LNCaP clone FGC (cell line): ENCODE data around the gene CDC45.

Source experiments
- DNase-seq: peaks from one replicate; pipeline ENCODE4 v3.0.0-alpha.2; 2011; ENCODE audit warnings: low read depth
- H3K4me3 ChIP-seq: 2 replicates; pipeline ENCODE4 v1.5.1; 2011; ENCODE audit warnings: mild to moderate bottlenecking, low read depth, low read length, control low read depth
- TF ChIP-seq, protein P1 (sequence below): IDR thresholded peaks from 2 replicates; pipeline ENCODE4 v1.5.1; 2012; ENCODE audit warnings: mild to moderate bottlenecking; ENCODE audit not compliant: control insufficient read depth, insufficient read depth; ENCODE audit errors: extremely low read depth

Gene CDC45

DNA sequence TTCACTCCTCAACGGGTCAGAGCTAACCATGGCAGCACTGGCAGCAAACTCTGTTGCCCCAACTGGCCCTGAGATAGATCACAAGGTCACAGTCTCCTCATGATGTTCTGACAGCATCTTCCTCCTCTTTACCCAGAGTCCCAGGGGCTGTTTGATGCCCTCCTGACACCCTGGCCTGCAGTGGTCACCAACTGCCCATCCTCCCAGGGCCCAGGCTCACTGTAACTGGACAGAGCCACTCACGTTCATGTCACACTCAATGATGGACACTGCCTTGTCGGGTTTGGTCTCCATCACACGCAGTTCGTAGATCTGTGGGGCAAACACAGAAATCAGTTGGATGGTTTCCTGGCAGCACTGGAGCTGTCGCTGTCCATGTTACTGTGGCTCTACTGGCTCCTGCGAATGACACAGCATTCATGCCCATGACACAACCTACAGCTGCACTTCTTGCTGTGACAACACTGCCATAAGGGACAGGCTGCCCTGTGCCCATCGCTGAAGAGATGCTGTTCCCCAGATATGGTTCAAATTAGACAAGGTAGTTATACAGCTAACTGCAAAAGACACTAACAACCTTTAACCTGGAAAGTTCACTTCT is 21.8 kb upstream of the CDC45 start:
- DNase-seq, result no peak
- no peak overlapping the region for H3K4me3 ChIP-seq
- TF ChIP-seq, protein P1, sequence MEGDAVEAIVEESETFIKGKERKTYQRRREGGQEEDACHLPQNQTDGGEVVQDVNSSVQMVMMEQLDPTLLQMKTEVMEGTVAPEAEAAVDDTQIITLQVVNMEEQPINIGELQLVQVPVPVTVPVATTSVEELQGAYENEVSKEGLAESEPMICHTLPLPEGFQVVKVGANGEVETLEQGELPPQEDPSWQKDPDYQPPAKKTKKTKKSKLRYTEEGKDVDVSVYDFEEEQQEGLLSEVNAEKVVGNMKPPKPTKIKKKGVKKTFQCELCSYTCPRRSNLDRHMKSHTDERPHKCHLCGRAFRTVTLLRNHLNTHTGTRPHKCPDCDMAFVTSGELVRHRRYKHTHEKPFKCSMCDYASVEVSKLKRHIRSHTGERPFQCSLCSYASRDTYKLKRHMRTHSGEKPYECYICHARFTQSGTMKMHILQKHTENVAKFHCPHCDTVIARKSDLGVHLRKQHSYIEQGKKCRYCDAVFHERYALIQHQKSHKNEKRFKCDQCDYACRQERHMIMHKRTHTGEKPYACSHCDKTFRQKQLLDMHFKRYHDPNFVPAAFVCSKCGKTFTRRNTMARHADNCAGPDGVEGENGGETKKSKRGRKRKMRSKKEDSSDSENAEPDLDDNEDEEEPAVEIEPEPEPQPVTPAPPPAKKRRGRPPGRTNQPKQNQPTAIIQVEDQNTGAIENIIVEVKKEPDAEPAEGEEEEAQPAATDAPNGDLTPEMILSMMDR, result no peak

DNA sequence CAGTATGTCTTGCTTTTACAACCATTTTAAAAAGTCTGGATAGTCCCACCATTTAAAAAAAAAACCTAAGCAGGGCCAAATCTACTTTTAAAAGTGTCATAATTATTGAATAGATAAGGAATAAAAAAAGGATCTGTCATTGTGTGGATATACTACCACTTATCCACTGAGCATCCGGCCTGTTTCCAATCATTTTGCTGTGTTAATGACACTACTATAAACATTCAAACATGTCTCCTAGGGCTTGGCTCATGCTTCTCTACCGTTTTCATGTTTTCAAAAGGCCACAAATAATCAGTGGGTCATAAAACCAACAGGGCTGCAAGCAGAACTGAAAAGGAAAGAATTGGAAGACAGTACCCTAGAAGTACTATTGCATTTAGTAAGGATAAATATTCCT is 19.7 kb upstream of the CDC45 start:
- no peak overlapping the region for H3K4me3 ChIP-seq
- TF ChIP-seq, protein P1, result no peak
- no peak for DNase-seq

DNA sequence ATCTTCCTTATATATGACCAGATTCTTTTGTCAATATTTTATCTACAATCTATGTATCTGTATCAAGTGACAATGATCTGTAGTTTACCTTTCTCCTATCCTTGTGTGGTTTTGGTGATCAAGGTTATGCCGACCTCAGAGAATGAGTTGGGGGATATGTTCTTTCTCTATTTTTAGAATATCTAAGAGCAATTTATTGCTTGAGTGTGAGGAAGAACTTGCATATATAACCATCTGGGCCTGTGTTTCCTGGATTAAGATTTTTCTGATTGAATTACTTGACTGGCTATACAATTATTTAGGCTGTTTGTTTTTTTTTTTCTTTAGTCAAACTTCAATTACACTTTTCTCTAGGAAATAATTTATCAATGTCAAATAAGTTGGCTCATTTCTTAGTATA is 18.2 kb upstream of the CDC45 start:
- no peak for DNase-seq
- TF ChIP-seq, protein P1, result no peak
- no peak overlapping the region for H3K4me3 ChIP-seq

DNA sequence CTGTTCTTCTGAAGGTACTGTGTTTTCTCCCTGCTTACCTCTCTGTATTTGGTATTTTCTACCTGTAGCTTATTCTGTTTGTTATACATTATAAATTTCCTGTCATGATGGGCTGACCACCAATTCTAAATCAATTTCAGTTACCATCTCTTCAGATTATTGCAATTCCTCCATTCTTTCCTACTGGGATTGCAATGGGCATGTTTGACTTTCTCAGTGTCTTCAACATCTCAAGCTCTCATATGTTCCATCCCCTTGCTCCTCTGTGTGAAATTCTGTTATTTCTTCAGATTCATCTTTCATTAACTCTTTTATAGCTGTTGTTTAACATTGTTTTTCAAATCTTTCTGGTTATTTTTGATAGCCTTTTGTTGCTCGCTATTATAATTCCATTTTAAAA is 16.7 kb upstream of the CDC45 start:
- no peak for DNase-seq
- H3K4me3 ChIP-seq, result no peak overlapping the region
- TF ChIP-seq, protein P1, result no peak

DNA sequence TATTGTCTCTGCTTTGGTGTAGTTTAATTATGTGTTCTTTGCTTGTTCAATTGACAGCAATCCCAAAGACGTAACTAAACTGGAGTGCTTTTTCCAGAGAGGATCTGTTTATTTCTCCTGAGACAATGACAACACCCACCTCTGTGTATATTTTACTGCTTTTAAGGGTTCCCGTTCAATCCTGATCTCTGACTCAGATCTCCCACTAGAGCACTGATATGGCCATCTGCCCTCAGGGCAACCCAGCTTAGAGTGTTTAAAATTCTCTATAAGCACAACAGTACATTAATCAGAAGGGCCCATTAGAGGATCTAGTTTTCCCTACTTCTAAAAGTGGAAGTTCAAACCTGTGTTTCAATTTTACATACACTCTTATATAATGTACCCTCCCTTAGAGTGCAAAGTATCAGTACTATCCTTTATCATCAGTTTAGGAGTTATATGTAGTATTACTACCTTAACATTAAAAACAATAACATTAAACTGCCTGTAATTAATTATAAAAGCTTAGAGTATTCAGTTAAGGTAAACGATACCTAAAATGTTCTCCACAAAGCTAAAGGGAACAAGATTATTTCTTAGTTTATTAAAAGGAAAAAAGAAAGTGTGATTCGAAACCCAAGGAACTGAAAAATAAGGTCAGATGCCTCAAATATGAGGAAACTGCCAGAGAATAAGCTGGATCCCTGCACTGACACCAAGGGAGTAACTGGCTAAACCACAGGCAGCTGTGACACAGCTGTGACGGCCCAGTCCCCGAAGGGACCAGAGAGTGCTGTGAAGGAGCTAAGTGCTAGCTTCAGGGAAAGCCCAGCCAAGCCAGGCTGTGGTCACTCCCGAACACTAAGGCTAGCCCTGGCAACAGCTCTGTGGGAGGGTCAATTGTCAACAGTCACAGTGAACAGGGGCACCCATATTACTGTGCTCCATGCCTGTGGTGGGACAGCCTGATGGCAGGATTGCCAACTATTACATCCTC is 15.9 kb upstream of the CDC45 start:
- TF ChIP-seq, protein P1, result no peak
- H3K4me3 ChIP-seq, result no peak overlapping the region
- no peak for DNase-seq

DNA sequence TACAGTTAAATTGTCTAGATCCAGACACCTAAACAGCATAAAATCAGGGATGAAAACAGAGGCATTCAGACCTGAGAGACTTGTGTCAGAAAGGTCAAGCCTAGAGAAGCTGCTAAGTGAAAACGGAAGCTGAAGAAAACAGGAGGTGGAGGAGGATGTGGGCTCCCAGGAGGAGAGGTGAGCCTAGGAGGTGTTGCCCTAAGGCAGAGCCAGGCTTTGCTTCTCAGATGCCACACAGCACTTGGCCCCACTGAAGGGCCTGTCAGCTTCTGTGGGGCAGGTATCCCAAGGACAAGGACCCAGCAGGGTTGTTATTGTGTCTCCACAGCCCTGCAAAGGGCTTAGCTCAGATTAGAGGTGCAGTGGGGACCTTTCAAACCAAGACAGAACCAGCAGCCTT is 15.2 kb upstream of the CDC45 start:
- no peak for DNase-seq
- no peak overlapping the region for H3K4me3 ChIP-seq
- TF ChIP-seq, protein P1, result no peak

DNA sequence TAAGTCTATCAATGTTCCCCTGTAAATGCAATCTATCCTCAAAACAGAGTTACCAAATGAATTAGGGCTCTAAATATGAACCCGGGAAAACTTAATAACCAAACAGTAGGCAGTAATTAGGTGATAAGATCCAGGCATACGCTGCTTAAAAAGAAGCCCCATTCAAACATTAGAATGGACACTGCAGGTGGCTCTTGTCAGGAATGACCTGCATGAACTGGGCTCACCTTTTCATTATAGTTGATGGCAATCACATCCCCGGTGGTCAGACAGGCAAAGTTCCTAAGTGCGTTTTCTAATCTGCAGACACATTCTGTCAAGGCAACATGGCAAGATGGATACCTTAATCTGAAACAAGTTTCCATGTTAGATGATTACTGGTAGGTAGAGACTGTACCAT is 14.7 kb upstream of the CDC45 start:
- H3K4me3 ChIP-seq, result no peak overlapping the region
- DNase-seq, result no peak
- TF ChIP-seq, protein P1, result no peak
